Activated CD4-positive, CD25-positive, alpha-beta regulatory T cell treated with anti-CD3 and anti-CD28 coated beads, Interleukin-2, amount 50 U/mL, for 72 hours (primary cell): ENCODE data around the gene CAMSAP3.
A peak's percentile ranks its signal among the peaks of the same experiment; 100 is the strongest.

Source experiments
- DNase-seq: peaks from one replicate; pipeline ENCODE4 v3.0.0; 2021

The CAMSAP3 gene, protein sequence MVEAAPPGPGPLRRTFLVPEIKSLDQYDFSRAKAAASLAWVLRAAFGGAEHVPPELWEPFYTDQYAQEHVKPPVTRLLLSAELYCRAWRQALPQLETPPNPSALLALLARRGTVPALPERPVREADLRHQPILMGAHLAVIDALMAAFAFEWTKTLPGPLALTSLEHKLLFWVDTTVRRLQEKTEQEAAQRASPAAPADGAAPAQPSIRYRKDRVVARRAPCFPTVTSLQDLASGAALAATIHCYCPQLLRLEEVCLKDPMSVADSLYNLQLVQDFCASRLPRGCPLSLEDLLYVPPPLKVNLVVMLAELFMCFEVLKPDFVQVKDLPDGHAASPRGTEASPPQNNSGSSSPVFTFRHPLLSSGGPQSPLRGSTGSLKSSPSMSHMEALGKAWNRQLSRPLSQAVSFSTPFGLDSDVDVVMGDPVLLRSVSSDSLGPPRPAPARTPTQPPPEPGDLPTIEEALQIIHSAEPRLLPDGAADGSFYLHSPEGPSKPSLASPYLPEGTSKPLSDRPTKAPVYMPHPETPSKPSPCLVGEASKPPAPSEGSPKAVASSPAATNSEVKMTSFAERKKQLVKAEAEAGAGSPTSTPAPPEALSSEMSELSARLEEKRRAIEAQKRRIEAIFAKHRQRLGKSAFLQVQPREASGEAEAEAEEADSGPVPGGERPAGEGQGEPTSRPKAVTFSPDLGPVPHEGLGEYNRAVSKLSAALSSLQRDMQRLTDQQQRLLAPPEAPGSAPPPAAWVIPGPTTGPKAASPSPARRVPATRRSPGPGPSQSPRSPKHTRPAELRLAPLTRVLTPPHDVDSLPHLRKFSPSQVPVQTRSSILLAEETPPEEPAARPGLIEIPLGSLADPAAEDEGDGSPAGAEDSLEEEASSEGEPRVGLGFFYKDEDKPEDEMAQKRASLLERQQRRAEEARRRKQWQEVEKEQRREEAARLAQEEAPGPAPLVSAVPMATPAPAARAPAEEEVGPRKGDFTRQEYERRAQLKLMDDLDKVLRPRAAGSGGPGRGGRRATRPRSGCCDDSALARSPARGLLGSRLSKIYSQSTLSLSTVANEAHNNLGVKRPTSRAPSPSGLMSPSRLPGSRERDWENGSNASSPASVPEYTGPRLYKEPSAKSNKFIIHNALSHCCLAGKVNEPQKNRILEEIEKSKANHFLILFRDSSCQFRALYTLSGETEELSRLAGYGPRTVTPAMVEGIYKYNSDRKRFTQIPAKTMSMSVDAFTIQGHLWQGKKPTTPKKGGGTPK

GRCh38 chr19:7595466-7596133 is at the start of gene CAMSAP3:
TSS of gene CAMSAP3 (plus strand) at chr19:7595863. CDS start at chr19:7596003, 140 bp downstream.
- peak; percentile 54 for DNase-seq

GRCh38 chr19:7545904-7546303 is 49.8 kb upstream of the CAMSAP3 start:
- no peak for DNase-seq

DNA sequence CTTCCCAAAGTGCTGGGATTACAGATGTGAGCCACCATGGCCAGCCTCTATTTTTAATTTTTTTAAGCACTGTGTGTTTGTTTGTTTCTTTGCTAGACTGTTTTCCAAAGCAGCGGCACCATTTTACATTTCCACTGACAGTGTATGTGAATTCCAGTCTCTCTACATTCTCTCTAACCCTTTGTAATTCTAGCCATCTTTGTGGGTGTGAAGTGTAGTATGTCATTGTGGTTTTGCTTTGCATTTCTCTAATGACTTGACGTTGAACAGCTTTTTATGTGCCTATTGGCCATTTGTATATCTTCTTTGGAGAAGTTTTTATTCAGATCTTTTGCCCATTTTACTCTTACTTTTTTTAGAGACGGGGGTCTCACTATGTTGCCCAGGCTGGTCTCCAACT is 48.5 kb upstream of the CAMSAP3 start:
- DNase-seq, result no peak

GRCh38 chr19:7549429-7550148 is 46.1 kb upstream of the CAMSAP3 start:
- DNase-seq, result no peak

DNA sequence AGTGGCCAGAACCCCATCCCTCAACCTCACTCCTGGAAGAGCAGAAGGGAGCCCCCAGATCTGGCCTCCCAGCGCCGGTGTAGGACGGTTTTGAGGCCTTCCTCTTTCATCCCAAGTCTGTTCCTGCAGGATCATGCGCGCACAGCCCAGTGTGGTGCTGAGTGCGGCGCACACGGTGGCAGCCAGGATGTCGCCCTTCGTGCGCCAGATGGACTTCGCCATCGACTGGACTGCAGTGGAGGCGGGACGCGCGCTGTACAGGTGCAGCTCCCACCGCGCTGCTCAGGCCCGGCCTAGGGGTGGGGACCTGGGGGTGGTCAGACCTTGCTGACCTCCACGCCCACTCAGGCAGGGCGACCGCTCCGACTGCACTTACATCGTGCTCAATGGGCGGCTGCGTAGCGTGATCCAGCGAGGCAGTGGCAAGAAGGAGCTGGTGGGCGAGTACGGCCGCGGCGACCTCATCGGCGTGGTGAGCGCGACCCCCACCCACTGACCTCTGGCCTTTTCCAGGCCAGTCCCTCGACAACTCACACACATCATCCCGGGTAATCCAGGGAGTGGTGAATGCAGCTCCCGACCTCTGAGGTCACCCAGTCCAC is 45.4 kb upstream of the CAMSAP3 start:
- no peak for DNase-seq

DNA sequence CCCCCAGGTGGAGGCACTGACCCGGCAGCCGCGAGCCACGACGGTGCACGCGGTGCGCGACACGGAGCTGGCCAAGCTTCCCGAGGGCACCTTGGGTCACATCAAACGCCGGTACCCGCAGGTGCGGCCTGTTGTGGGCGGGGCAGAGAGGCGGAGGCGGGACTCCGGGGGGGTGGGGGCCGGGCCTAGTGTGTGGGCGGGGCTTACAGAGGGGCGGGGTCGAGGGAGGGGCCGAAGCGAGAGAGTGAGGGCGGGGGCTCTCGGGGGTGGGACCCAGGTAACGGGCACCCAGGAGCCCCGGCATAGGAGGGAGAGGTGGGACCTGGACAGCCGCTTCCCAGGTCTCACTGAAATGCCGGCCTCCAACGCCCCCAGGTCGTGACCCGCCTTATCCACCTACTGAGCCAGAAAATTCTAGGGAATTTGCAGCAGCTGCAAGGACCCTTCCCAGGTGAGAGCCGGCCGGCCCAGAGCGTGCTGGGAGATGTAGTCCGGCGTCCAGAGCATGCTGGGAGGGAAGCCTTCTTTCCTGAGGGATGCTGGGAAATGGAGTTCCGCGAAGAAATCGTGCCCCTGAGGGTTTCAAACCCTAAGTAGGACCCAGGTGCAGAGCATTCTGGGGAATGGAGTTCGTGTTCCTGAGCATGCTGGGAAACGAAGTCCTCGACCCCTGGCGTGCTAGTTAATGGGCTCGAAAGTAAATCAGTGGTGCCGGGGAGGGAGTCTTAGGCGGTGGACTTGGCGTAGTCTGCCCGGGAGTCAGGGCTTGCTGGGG is 44.5 kb upstream of the CAMSAP3 start:
- no peak for DNase-seq

DNA sequence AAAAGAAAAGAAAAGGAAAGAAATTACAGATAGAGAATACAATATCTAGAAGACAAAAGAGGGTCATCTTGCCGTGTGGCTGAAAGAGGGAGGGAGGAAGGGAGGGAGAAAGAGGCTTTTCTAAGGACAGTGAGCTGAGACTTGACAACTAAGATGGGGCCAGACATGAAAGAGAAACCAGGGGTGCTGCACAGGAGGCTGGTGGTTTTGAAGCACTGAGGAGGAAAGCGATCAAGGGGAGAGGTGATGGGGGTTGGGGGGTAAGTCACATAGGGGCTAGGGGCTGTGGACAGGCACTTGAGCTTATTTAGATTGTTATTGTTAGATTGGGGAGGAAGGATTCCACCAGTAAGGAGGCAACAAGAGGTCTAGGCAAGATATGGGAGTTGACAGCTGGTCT is 42.9 kb upstream of the CAMSAP3 start:
- no peak for DNase-seq

- DNase-seq, result no peak
Observed at GRCh38 chr19:7554565-7554964, 41.1 kb upstream of the CAMSAP3 start.

GRCh38 chr19:7554990-7555864 is 40.4 kb upstream of the CAMSAP3 start:
- peak; percentile 60 for DNase-seq

GRCh38 chr19:7556696-7557315 is 38.9 kb upstream of the CAMSAP3 start:
- no peak for DNase-seq

GRCh38 chr19:7558667-7559066 is 37.0 kb upstream of the CAMSAP3 start:
- no peak for DNase-seq

DNA sequence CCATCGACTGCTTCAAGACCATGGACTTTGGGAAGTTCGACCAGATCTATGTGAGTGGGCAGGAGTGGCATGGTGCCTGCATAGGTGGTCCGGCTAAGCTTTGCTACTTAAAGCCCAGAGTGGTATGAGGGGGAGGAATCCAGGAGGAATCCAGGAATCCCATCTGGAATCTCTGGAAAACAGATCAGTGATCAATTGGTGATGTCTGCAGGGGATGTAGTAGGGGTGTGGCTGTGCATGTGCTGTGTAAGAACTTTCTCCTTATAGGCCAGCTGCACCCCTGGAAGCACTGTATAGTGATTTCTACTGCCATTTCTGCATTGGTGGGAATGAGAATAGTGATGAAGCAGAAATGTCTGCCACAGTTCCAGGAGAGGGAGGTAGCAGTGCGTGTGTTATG is 36.6 kb upstream of the CAMSAP3 start:
- no peak for DNase-seq

DNA sequence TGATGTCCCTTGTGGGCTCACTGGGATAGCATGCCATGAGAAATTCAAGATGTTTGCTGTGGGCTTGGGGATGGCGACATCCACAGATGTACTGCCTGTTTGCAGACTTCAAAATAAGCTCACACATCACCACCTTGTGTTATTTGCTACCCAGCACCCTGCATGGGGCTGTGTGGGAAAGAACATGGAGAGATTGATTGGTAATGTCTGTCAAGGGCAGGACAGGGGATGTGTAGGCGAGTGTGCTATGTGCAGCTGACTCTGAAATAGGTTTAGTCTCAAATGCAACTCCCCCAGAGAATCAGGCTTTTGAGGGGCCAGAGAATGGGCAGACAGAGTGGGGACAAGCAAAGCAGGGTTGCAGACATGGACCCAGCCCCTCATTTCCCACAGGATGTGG is 35.4 kb upstream of the CAMSAP3 start:
- DNase-seq, result no peak

DNA sequence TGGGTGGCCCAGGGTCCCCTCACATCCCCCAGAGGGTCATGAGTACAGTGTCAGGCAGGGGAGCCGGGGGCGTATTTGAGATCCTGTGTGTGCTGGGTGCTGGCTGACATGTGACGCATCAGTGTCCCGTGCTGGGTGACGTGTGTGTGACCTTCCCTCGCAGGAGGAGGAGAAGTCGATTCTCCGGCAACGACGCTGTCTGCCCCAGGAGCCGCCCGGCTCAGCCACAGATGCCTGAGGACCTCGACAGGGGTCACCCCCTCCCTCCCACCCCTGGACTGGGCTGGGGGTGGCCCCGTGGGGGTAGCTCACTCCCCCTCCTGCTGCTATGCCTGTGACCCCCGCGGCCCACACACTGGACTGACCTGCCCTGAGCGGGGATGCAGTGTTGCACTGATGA is 34.3 kb upstream of the CAMSAP3 start:
- no peak for DNase-seq

- DNase-seq, result no peak
Observed at GRCh38 chr19:7562646-7563393, 32.8 kb upstream of the CAMSAP3 start.

DNA sequence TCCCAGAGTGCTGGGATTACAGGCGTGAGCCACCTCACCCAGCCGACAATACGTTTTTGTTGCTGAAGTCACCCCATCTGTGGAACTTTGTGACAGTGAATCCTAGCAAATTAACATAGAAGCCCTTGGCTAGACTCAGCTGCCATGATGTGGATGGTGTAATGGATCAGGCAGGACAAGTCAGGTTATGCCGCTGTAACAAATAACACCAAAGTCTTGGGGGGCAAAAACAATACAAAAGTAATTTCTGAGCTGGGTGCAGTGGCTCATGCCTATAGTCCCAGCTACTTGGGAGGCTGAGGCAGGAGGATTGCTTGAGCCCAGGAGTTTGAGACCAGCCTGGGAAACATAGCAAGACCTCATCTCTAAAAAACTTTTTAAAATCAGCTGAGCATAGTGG is 30.8 kb upstream of the CAMSAP3 start:
- no peak for DNase-seq

- DNase-seq, result no peak
Observed at GRCh38 chr19:7565332-7565731, 30.3 kb upstream of the CAMSAP3 start.

- DNase-seq, result no peak
Observed at GRCh38 chr19:7570761-7571160, 24.9 kb upstream of the CAMSAP3 start.
